CD4-positive, alpha-beta T cell treated with Interleukin-17A for 4 hours (primary cell): ENCODE results near the gene BHLHA15.
"Not testable (repeated sequence)": the region's sequence is repeated elsewhere in the genome, so short reads cannot be mapped to it uniquely, and the experiment has no call there.

ENCODE experiments used
- DNase-seq: peaks from one replicate; pipeline ENCODE4 v3.0.0-alpha.2; 2020; ENCODE audit warnings: mixed read lengths

The BHLHA15 gene

GRCh38 chr7:98211676-98212531, 665 bp downstream of the BHLHA15 start:
- no peak for DNase-seq

GRCh38 chr7:98212532-98213041, 1.3 kb downstream of the BHLHA15 start:
- no peak for DNase-seq

- no peak for DNase-seq
Measured at GRCh38 chr7:98213296-98213887, 2.2 kb downstream of the BHLHA15 start.

GRCh38 chr7:98213888-98214810, 2.9 kb downstream of the BHLHA15 start:
- no peak for DNase-seq

GRCh38 chr7:98214811-98215321, 3.6 kb downstream of the BHLHA15 start:
- no peak for DNase-seq

- DNase-seq, result no peak
Measured at GRCh38 chr7:98215561-98216495, 4.6 kb downstream of the BHLHA15 start.

GRCh38 chr7:98216941-98217622, 5.8 kb downstream of the BHLHA15 start:
- DNase-seq, result no peak

GRCh38 chr7:98217623-98218582, 6.7 kb downstream of the BHLHA15 start:
- DNase-seq, result no peak

GRCh38 chr7:98219382-98219781, 8.1 kb downstream of the BHLHA15 start:
- not testable (repeated sequence) for DNase-seq

GRCh38 chr7:98221611-98222532, 10.6 kb downstream of the BHLHA15 start:
- no peak for DNase-seq

GRCh38 chr7:98222533-98223195, 11.4 kb downstream of the BHLHA15 start:
- DNase-seq, result no peak

GRCh38 chr7:98223351-98223897, 12.2 kb downstream of the BHLHA15 start:
- no peak for DNase-seq

GRCh38 chr7:98223898-98224700, 12.9 kb downstream of the BHLHA15 start:
- DNase-seq, result no peak

- DNase-seq, result no peak
Measured at GRCh38 chr7:98224701-98225181, 13.5 kb downstream of the BHLHA15 start.

- no peak for DNase-seq
Measured at GRCh38 chr7:98225913-98226614, 14.8 kb downstream of the BHLHA15 start.

- no peak for DNase-seq
Measured at GRCh38 chr7:98227939-98228338, 16.7 kb downstream of the BHLHA15 start.
